NCI-H2227 (cell line): ENCODE results near the gene SYT8.
"Not testable (repeated sequence)": the region's sequence is repeated elsewhere in the genome, so short reads cannot be mapped to it uniquely, and the experiment has no call there.

Experiments
- DNase-seq: peaks from one replicate; lab custom pipeline; 2025; ENCODE audit not compliant: unreplicated experiment; lab: John Stamatoyannopoulos, UW

SYT8 gene

GRCh38 chr11:1834779-1835670, at the start of gene SYT8:
TSS of gene SYT8 (plus strand) at chr11:1834990. CDS start at chr11:1835106, 116 bp downstream.
- no peak for DNase-seq

DNA sequence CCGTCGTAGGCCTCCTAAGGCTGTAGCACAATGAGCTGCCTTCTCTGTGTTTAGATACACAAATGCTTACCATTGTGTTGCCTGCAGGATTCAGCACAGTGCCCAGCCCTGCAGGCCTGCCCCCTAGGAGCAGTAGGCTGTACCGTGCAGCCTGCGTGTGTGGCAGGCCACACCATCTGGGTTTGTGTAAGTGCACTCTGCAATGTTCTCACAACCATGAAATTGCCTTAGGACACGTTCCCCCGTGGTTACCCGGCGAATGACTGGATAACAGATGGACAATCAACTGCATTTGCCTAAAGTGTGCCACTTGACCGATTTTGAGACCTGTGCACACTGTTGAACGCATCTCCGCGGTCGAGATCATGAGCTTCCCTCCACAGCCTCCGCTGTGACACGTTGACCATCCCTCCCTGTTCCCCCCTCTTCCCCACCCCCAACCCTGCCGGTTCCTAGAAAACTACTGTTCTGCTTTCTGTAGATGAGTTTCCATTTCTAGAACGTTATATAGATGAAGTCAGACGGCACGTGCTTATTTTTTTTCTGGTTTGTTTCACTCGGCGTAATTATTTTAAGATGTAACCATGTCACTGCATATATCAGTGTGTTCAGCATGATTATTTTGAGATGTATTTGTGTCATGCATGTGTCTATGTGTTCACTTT, 48.9 kb upstream of the SYT8 start:
- no peak for DNase-seq

- DNase-seq = no peak
These were observed 48.3 kb upstream of the SYT8 start for GRCh38 chr11:1786466-1786865.

GRCh38 chr11:1791912-1792311, 42.9 kb upstream of the SYT8 start:
- DNase-seq = no peak

DNA sequence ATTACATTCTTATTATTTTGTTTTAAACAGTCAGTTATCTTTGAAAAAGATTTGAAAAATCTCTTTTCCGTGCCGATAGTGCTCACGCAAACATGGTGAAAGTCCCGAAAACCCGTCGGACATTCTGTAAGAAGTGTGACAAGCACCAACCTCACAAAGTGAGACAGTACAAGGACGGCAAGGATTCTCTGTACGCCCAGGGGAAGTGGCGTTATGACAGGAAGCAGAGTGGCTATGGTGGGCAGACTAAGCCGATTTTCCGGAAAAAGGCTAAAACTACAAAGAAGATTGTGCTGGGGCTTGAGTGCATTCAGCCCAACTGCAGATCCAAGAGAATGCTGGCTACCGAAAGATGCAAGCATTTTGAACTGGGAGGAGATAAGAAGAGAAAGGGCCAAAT, 42.3 kb upstream of the SYT8 start:
- DNase-seq = no peak

GRCh38 chr11:1793081-1793480, 41.7 kb upstream of the SYT8 start:
- DNase-seq = no peak

- no peak for DNase-seq
These were observed 38.3 kb upstream of the SYT8 start for GRCh38 chr11:1796413-1797011.

GRCh38 chr11:1797391-1798125, 37.2 kb upstream of the SYT8 start:
- no peak for DNase-seq

- no peak for DNase-seq
These were observed 31.5 kb upstream of the SYT8 start for GRCh38 chr11:1803246-1803645.

GRCh38 chr11:1803835-1804519, 30.8 kb upstream of the SYT8 start:
- not testable (repeated sequence) for DNase-seq

- no peak for DNase-seq
These were observed 29.3 kb upstream of the SYT8 start for GRCh38 chr11:1805525-1805924.

DNA sequence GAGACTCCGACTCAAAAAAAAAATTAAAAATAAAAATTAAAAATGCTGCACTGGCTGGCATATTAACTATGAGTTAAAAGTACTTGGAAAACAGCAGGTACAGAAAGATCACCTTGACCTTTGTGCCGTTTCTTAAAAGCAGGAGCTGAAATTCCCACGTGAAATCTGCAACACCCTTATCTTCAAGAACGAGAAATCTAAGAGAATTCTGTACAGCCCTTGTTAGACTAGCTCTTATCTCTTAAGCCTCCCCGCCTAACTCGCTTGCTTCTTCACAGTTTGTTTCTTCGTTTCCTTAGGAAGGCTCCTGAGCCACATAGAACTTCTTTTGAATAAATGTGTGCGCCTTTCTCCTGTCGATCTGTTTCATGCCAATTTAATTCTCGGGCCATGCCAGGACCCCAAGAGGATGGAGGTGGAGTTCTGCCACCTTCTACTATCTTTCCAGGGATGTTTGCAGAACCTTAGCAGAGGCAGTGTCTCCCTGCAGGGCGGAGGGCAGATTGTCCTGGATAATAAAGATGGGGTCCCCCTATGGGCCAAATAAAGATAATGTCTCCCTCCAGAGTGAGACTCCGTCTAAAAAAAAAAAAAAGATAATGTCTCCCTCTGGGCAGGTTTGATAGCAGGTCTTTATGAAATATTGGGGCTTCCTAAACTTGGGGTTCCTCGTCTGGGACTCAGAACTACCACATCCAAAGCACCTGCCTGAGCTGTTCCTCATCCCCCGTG, 27.4 kb upstream of the SYT8 start:
- no peak for DNase-seq

- no peak for DNase-seq
These were observed 24.0 kb upstream of the SYT8 start for GRCh38 chr11:1810761-1811160.

- DNase-seq = no peak
These were observed 22.5 kb upstream of the SYT8 start for GRCh38 chr11:1812274-1812673.

DNA sequence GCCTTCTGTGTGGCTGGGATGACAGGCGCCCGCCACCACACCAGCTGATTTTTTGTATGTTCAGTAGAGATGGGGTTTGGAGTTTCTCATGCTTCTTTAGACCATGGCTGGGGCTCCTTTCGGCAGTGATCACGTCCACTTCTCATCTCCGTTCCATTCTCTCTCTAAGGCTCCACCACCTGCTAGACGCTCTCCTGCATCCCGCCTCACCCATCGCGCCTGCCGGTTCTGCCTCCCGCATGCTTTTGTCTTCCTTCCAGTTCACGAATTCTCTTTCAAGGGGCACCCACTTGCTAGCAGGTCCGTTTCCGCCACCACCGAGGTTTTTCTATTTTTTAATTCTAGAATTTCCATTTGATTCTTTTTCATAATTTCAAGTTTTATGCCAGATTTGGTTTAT, 22.0 kb upstream of the SYT8 start:
- DNase-seq = no peak

DNA sequence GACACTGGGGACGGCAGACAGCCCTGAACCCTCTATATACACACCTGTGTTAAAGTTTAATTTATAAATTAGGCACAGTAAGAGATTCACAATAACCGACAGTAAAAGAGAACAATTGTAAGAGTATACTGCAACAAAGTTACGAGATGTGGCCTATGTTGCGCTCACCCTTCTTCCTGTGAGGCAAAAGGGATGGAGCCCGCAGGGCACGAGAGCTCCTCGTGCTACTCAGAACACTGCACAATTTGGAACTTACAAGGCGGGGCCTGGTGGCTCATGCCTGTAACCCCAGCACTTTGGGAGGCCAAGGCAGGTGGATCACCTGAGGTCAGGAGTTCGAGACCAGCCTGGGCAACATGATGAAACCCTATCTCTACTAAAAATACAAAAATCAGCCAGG, 21.4 kb upstream of the SYT8 start:
- DNase-seq = not testable (repeated sequence)

- no peak for DNase-seq
These were observed 20.1 kb upstream of the SYT8 start for GRCh38 chr11:1814691-1815090.

- no peak for DNase-seq
These were observed 19.5 kb upstream of the SYT8 start for GRCh38 chr11:1815311-1815710.

GRCh38 chr11:1815751-1816150, 19.0 kb upstream of the SYT8 start:
- no peak for DNase-seq

GRCh38 chr11:1817000-1817399, 17.8 kb upstream of the SYT8 start:
- no peak for DNase-seq
